NK-92 treated with Interleukin-12 subunit alpha and Interleukin-12 subunit beta, amount 100 ng/mL, for 24 hours (cell line): ENCODE results near the gene GLT8D1.

Experiments used
- DNase-seq: peaks from one replicate; lab custom pipeline; 2025; lab: John Stamatoyannopoulos, UW

Gene GLT8D1

GRCh38 chr3:52712291-52713212, 7.0 kb upstream of the GLT8D1 start:
- no peak for DNase-seq

GRCh38 chr3:52710512-52710911, 4.9 kb upstream of the GLT8D1 start:
- no peak for DNase-seq

- DNase-seq = no peak
These were observed 2.0 kb upstream of the GLT8D1 start for GRCh38 chr3:52707585-52707984.

- DNase-seq = no peak
These were observed 228 bp downstream of the GLT8D1 start for GRCh38 chr3:52705438-52705687.

GRCh38 chr3:52704611-52705437, 767 bp downstream of the GLT8D1 start:
- no peak for DNase-seq

- DNase-seq = no peak
These were observed 2.2 kb downstream of the GLT8D1 start for GRCh38 chr3:52703341-52703740.

GRCh38 chr3:52697632-52697965, 8.0 kb downstream of the GLT8D1 start:
- no peak for DNase-seq

- no peak for DNase-seq
These were observed 8.6 kb downstream of the GLT8D1 start for GRCh38 chr3:52696830-52697631.

- no peak for DNase-seq
These were observed 9.6 kb downstream of the GLT8D1 start for GRCh38 chr3:52695798-52696671.

- DNase-seq = no peak
These were observed 10.9 kb downstream of the GLT8D1 start for GRCh38 chr3:52694528-52695189.

GRCh38 chr3:52693071-52693470, 12.5 kb downstream of the GLT8D1 start:
- DNase-seq = no peak

- no peak for DNase-seq
These were observed 15.0 kb downstream of the GLT8D1 start for GRCh38 chr3:52690560-52690959.

GRCh38 chr3:52689151-52689550, 16.4 kb downstream of the GLT8D1 start:
- no peak for DNase-seq

GRCh38 chr3:52688266-52688665, 17.3 kb downstream of the GLT8D1 start:
- DNase-seq = no peak

- DNase-seq = peak; percentile 79
These were observed 19.6 kb downstream of the GLT8D1 start, which contains the start of the genes GNL3 and PBRM1 for GRCh38 chr3:52685709-52686691. TSS of gene GNL3 (plus strand) at chr3:52686032. CDS start at chr3:52686093, 61 bp downstream. TSS of gene PBRM1 (minus strand) at chr3:52685913.

- peak; percentile 76 for DNase-seq
These were observed 20.3 kb downstream of the GLT8D1 start for GRCh38 chr3:52685285-52685708.

- no peak for DNase-seq
These were observed 21.4 kb downstream of the GLT8D1 start for GRCh38 chr3:52684184-52684583.

GRCh38 chr3:52683611-52684010, 22.0 kb downstream of the GLT8D1 start:
- no peak for DNase-seq

- DNase-seq = no peak
These were observed 23.6 kb downstream of the GLT8D1 start for GRCh38 chr3:52682016-52682415.

- DNase-seq = no peak
These were observed 24.0 kb downstream of the GLT8D1 start for GRCh38 chr3:52681596-52681995.
